HG02870 (cell line): ENCODE results near the gene TMC7.
"Not testable (repeated sequence)": the region's sequence is repeated elsewhere in the genome, so short reads cannot be mapped to it uniquely, and the experiment has no call there.

Source experiments
- ATAC-seq: cut with Tn5 transposase; IDR thresholded peaks from one replicate; pipeline ENCODE4 v1.9.1; 2021; ENCODE audit warnings: mild to moderate bottlenecking, moderate library complexity; ENCODE audit not compliant: unreplicated experiment

TMC7 gene

GRCh38 chr16:18975109-18975508 lies 8.6 kb upstream of the TMC7 start:
- no peak for ATAC-seq

GRCh38 chr16:18979936-18980335 lies 3.8 kb upstream of the TMC7 start:
- ATAC-seq, result no peak

DNA sequence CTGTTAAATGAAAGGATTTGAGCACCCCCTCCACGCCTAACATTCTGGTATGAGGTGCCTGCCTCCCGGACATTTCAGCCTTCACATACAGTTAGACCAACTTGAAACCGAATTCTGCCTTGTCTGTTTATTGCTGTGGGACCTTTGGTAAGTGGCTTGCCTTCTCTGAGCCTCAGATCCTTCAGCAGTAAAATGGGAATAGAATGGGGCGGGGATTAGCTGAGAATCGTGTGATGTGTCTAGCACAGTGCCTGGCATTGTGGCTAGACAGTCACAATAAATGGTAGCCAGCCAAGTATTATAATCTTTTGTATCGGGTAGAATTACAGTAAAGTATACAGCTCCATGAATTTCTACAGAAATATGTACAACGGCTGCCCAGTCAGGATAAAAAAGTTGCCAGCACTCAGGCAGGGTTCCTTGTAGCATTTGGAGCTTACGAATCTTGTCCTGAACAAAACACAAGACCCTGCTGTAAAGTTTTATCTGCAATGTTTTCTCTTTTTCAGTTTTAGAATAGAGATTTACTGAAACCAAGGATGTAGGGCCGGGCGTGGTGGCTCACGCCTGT lies 786 bp downstream of the TMC7 start:
- ATAC-seq, result no peak

- not testable (repeated sequence) for ATAC-seq
Observed at GRCh38 chr16:18985256-18985655, 1.5 kb downstream of the TMC7 start.

DNA sequence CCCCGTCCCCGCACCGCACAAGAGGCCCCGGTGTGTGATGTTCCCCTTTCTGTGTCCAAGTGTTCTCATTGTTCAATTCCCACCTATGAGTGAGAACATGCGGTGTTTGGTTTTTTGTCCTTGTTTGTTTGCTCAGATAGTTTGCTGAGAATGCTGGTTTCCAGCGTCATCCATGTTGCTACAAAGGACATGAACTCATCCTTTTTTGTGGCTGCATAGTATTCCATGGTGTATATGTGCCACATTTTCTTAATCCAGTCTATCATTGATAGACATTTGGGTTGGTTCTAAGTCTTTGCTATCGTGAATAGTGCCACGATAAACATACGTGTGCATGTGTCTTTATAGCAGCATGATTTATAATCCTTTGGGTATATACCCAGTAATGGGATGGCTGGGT lies 8.0 kb downstream of the TMC7 start:
- not testable (repeated sequence) for ATAC-seq

- not testable (repeated sequence) for ATAC-seq
Observed at GRCh38 chr16:18993531-18993930, 9.8 kb downstream of the TMC7 start.

GRCh38 chr16:18994181-18994580 lies 10.4 kb downstream of the TMC7 start:
- not testable (repeated sequence) for ATAC-seq

DNA sequence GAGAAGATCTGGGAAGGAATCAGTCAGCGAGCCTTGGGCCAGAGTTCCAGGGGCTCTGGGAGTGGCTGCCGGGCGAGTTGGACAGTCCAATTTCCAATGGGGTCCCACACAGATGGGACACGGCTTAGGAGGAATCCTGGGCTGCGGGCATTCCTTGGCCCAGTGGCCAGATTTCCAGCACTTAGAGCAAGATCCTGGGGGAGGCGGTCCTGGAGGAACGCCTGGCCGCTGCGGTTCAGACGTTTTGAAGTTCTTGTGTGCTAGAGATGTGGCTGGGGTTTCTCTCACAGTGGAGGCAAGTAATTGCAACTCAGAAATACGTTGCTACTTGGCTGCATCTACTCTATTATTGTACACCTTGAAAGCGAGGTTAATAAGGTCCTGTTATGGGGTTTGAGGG lies 11.7 kb downstream of the TMC7 start:
- ATAC-seq, result not testable (repeated sequence)

DNA sequence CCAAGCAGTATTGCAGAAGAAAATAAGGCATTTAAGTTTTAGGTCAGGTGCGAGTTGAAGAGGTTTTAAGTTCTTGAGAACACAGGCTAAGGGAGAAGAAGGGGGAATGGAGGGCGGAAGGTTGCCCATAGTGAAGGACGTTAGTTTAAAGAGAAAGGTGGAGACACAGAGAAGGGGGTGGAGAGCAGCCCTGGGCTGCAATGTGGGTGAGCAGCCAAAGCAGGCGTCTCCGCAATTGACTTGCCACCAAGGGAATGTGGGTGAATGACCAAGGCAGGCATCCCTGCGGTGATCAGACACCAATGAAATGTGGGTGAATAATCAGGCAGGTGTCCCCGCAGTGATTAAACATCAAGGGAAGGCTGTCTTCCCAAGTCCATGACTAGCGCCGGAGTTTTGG lies 12.8 kb downstream of the TMC7 start:
- ATAC-seq, result not testable (repeated sequence)

DNA sequence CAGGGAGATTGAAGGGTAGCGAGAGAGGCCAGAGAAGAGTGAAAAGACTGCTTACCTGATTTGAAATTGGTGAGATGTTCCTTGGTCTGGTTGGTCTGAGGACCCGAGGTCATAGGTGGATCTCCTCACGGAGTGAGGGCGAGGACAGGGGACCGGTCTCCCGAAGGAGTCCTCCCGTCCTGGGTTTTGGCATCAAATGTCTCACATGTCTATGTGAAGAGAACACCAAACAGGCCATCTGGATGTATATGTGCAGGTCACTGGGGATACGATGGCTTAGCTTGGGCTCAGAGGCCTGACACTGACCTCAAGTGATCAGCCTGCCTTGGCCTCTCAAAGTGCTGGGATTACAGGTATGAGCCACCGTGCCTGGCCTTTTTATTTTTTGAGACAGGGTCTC lies 13.3 kb downstream of the TMC7 start:
- not testable (repeated sequence) for ATAC-seq

GRCh38 chr16:18999045-18999393 lies 15.3 kb downstream of the TMC7 start:
- ATAC-seq, result no peak

DNA sequence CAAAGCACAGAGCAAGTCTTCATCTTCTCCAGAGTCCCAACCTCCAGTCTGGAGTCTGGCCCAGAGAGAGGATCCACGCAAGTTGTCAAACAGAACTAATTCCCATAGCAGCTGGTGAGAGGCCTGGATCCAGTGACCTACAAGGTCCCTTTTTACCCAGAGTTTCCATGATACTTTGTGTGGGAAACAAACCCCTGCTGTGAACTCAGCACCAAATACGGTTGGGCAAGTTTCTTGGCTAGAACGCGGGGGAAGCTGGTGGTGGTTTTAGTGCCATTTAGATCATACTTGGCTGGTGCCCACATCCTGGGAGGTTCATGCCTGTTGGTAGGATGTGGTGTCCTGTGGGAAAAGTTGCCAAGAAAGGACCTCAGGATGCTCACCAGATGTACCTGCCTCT lies 18.1 kb downstream of the TMC7 start:
- no peak for ATAC-seq

- ATAC-seq, result no peak
Observed at GRCh38 chr16:19003935-19004334, 20.2 kb downstream of the TMC7 start.

DNA sequence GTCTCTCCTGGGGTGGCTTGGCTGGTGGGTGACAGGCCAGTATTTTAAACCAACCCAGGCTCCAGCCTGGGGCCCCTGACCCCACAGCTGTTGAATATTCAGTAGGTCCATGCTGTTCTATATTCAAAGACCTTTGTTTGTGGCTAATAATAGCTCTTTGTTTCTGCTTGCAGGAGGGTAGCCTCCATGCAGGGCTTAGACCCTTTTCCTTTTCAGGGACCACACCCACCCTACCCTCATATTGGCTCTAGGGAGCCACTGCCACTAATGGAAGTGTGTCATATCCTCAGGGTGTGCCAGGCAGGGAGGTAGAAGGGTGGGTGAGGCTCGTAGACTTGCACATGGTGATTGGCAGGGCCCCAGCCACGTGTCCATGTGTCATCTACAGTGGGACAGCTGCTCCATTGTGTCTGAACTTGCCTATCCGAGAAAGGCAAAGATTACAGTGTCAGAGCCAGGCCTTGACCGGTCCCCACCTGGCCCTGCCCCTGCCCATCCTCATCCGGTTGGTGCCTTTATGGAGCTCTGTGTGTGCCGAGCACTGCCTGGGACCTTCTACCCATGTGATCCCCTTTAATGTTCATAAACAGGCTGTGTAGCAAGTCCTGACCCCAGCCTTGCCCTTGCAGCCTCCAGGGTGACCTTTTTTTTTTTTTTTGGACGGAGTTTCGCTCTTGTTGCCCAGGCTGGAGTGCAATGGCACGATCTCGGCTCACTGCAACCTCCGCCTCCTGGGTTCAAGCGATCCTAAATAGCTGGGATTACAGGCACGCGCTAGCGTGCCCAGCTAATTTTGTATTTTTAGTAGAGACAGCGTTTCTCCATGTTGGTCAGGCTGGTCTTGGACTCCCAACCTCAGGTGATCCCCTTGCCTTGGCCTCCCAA lies 22.1 kb downstream of the TMC7 start:
- no peak for ATAC-seq

DNA sequence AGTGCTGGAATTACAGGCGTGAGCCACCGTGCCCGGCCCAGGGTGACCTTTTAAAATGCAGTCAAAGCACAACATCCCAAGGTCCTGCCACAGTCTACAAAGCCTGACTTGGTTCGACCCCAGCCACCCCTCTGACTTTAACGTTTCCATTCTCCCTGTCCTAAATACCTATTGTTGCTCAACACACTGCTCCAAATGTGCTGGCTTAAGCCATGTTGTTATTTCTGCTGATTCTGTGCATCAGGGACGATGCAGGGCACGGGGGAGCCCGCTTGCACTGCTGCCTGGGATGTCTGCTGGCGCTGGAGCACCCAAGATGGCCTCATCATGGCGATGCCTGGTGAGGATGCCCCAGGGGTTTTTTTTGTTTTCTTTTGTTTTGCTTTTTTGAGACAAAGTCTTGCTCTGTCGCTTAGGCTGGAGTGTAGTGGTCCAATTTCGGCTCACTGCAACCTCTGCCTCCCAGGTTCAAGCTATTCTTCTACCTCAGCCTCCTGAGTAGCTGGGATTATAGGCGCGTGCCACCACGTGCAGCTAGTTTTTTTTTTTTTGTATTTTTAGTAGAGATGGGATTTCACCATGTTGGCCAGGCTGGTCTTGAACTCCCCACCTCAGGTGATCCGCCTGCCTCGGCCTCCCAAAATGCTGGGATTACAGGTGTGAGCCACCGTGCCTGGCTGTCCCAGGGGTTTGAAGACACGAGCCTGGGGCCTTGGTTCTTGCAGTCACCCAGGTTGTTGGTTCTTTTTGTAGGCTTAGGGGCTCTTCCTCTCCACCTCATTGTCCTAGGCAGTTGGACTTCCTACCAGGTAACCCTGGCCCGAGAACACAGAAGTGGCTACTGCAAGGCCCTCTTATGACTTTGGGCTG lies 22.9 kb downstream of the TMC7 start:
- ATAC-seq, result no peak

GRCh38 chr16:19008245-19009169 lies 24.8 kb downstream of the TMC7 start:
- no peak for ATAC-seq

GRCh38 chr16:19011169-19011731 lies 27.5 kb downstream of the TMC7 start:
- no peak for ATAC-seq

DNA sequence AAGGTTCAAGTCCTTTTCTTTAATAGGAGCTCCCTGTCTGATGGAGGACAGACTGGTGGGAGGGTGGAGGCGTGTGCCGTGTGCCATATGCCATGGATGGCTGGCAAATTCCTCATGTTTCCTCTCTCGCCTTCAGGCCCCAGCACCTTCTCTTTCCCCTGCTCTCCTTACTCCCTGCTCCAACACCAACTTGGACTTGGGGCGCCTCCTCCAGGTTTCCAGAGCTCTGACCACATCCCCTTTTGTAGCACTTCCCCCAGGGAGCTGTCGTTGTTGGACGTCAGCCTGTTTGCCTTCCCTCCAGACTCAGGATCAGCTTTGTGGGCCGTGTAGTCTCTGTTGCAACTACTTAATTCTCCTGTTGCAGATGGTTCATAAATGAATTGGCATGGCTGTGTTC lies 30.7 kb downstream of the TMC7 start:
- ATAC-seq, result no peak

DNA sequence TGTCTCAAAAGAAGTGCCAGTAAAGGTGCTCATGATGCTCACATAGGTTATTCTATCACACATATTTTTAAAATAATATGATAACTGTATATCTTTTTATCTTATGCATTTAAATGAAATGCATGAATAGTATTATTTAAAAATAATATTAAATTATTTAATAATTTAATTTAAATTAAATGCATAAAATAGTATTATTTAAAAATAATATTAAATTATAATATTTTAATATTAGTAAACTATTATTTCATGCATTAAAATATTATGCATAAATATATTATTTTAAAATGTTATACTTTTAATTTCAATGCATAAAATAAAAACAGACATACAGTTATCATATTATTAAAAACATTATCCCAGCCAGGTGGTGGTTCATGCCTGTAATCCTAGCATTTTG lies 33.4 kb downstream of the TMC7 start:
- no peak for ATAC-seq

DNA sequence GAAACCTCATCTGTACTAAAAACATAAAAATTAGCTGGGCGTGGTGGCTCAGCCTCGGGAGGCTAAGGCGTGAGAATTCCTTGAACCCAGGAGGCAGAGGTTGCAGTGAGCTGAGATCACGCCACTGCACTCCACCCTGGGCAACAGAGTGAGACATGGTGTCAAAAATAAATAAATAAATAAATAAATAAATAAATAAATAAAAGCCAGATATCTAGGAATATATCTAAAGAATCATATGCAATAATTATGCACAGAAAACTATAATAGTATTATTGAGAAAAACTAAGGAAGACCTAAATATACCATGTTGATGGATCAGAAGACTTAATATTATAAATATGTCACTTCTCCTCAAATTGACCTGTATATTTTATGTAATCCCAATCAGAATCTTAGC lies 37.0 kb downstream of the TMC7 start:
- ATAC-seq, result no peak
